ENCODE measurements around the gene LDLRAD3. TPM values are rescaled to one million over a fixed set of nuclear protein-coding genes. Genes with fewer than 3 reads are reported as not detected.
A peak's percentile ranks its signal among the peaks of the same experiment; 100 is the strongest.

LDLRAD3 gene
- total RNA-seq, 1 experiment from 2014 or later = 55.7 TPM

- BruUV-seq (replicated peaks) = no TSS peak
- TF ChIP-seq CTCF (IDR thresholded peaks at IDR 0.05; ENCODE audit: unreplicated experiment) = no peak
Measured at GRCh38 chr11:36218283-36218921, 274.5 kb downstream of the LDLRAD3 start.

GRCh38 chr11:36219996-36220395, 276.1 kb downstream of the LDLRAD3 start:
- H3K36me3 Mint-ChIP-seq (ENCODE audit: insufficient read depth, unreplicated experiment) = peaks cover 28% of the 10 kb centered on the region
- no TSS peak for BruUV-seq (replicated peaks)
- intact Hi-C loops (cut with micrococcal nuclease) = no loop called here
- peaks cover 7% of the 10 kb centered on the region for H3K9me3 Mint-ChIP-seq (ENCODE audit: unreplicated experiment)
- DNase-seq (ENCODE audit: unreplicated experiment) = no peak
- H3K27ac Mint-ChIP-seq (ENCODE audit: low read depth, unreplicated experiment) = no peak overlapping the region
- ChIA-PET POLR2A (interaction anchor here (0.7 to 1.0 kb wide), 2 partner anchors 29 to 311 kb away, joined by 3 read pairs; no protein-coding TSS in a partner anchor), CTCF (interaction anchor here (0.6 kb wide), 1 partner anchor 46 kb away, joined by 3 read pairs; no protein-coding TSS in a partner anchor)
- TF ChIP-seq CTCF (IDR thresholded peaks at IDR 0.05; ENCODE audit: unreplicated experiment) = no peak
- no peak overlapping the region for H3K4me3 Mint-ChIP-seq (ENCODE audit: unreplicated experiment)
- H3K4me1 Mint-ChIP-seq (ENCODE audit: insufficient read depth, unreplicated experiment) = peaks cover 3% of the 10 kb centered on the region
- no peaks in the 10 kb centered on the region for H3K27me3 Mint-ChIP-seq (ENCODE audit: insufficient read depth, unreplicated experiment)

More at GRCh38 chr11:36218283-36218921, 274.5 kb downstream of the LDLRAD3 start:
- intact Hi-C loops (cut with micrococcal nuclease) = no loop called here
- no peak overlapping the region for H3K27ac Mint-ChIP-seq (ENCODE audit: low read depth, unreplicated experiment)
- H3K4me1 Mint-ChIP-seq (ENCODE audit: insufficient read depth, unreplicated experiment) = peaks cover 17% of the 10 kb centered on the region
- POLR2A ChIA-PET = no interaction called here
- H3K36me3 Mint-ChIP-seq (ENCODE audit: insufficient read depth, unreplicated experiment) = peaks cover 30% of the 10 kb centered on the region
- H3K4me3 Mint-ChIP-seq (ENCODE audit: unreplicated experiment) = no peak overlapping the region
- CTCF ChIA-PET = no interaction called here
- no peaks in the 10 kb centered on the region for H3K27me3 Mint-ChIP-seq (ENCODE audit: insufficient read depth, unreplicated experiment)
- no peak for DNase-seq (ENCODE audit: unreplicated experiment)
- peaks cover 7% of the 10 kb centered on the region for H3K9me3 Mint-ChIP-seq (ENCODE audit: unreplicated experiment)

- Mint-ChIP-seq H3K27me3 (ENCODE audit: insufficient read depth, unreplicated experiment) (no peaks in the 10 kb centered on the region), H3K4me3 (ENCODE audit: unreplicated experiment) (no peak overlapping the region), H3K36me3 (ENCODE audit: insufficient read depth, unreplicated experiment) (peaks cover 33% of the 10 kb centered on the region), H3K9me3 (ENCODE audit: unreplicated experiment) (peaks cover 7% of the 10 kb centered on the region), H3K27ac (ENCODE audit: low read depth, unreplicated experiment) (peak overlapping the region; percentile 31), H3K4me1 (ENCODE audit: insufficient read depth, unreplicated experiment) (no peaks in the 10 kb centered on the region)
- CTCF ChIA-PET = interaction anchor here (0.9 to 1.6 kb wide), 2 partner anchors 42 to 43 kb away, joined by 3 to 5 read pairs; no protein-coding TSS in a partner anchor
- POLR2A ChIA-PET = no interaction called here
- intact Hi-C loops (cut with micrococcal nuclease) = no loop called here
- no TSS peak for BruUV-seq (replicated peaks)
- DNase-seq (ENCODE audit: unreplicated experiment) = no peak
- TF ChIP-seq CTCF (IDR thresholded peaks at IDR 0.05; ENCODE audit: unreplicated experiment) = no peak
Measured at GRCh38 chr11:36222831-36223635, 279.2 kb downstream of the LDLRAD3 start.

- H3K36me3 Mint-ChIP-seq (ENCODE audit: insufficient read depth, unreplicated experiment) = peaks cover 34% of the 10 kb centered on the region
- H3K4me1 Mint-ChIP-seq (ENCODE audit: insufficient read depth, unreplicated experiment) = no peaks in the 10 kb centered on the region
- no peak for TF ChIP-seq CTCF (IDR thresholded peaks at IDR 0.05; ENCODE audit: unreplicated experiment)
- no peak overlapping the region for H3K27ac Mint-ChIP-seq (ENCODE audit: low read depth, unreplicated experiment)
- POLR2A ChIA-PET = no interaction called here
- H3K9me3 Mint-ChIP-seq (ENCODE audit: unreplicated experiment) = no peaks in the 10 kb centered on the region
- H3K27me3 Mint-ChIP-seq (ENCODE audit: insufficient read depth, unreplicated experiment) = no peaks in the 10 kb centered on the region
- intact Hi-C loops (cut with micrococcal nuclease) = no loop called here
- no TSS peak for BruUV-seq (replicated peaks)
- no peak for DNase-seq (ENCODE audit: unreplicated experiment)
- no peak overlapping the region for H3K4me3 Mint-ChIP-seq (ENCODE audit: unreplicated experiment)
- CTCF ChIA-PET = interaction anchor here (0.9 kb wide), 1 partner anchor 40 kb away, joined by 3 read pairs; no protein-coding TSS in a partner anchor
Measured at GRCh38 chr11:36224209-36224882, 280.5 kb downstream of the LDLRAD3 start.
